H9 (cell line): Measurements from ENCODE around the gene STAT3. TPM values are rescaled to one million over a fixed set of nuclear protein-coding genes. Genes with fewer than 3 reads are reported as not detected.
"Not testable (repeated sequence)": the region's sequence is repeated elsewhere in the genome, so short reads cannot be mapped to it uniquely, and the experiment has no call there.

Experiments
- DNase-seq: peaks from one replicate; pipeline ENCODE4 v3.0.0-alpha.2; 2017
- H2AFZ ChIP-seq: one replicate; pipeline ENCODE4 v1.6.1; 2013; ENCODE audit warnings: mild to moderate bottlenecking, low read length, control low read depth, moderate library complexity
- H2AK5ac ChIP-seq: 2 replicates; pipeline ENCODE4 v1.6.1; 2013; ENCODE audit warnings: low read length, control low read depth, mixed read lengths; ENCODE audit not compliant: insufficient read length
- H2BK120ac ChIP-seq: one replicate; pipeline ENCODE4 v1.6.1; 2013; ENCODE audit warnings: low read depth, mild to moderate bottlenecking, low read length, control low read depth, inconsistent platforms; ENCODE audit not compliant: poor library complexity, severe bottlenecking
- H2BK12ac ChIP-seq: 2 replicates; pipeline ENCODE4 v1.6.1; 2013; ENCODE audit warnings: low read length, control low read depth, mixed read lengths, low read depth; ENCODE audit not compliant: insufficient read length
- H2BK15ac ChIP-seq: 2 replicates; pipeline ENCODE4 v1.6.1; 2013; ENCODE audit warnings: low read depth, low read length, control low read depth
- H2BK20ac ChIP-seq: one replicate; pipeline ENCODE4 v1.6.1; 2013; ENCODE audit warnings: low read depth, mild to moderate bottlenecking, low read length, control low read depth, inconsistent platforms; ENCODE audit not compliant: poor library complexity, severe bottlenecking
- H2BK5ac ChIP-seq: 2 replicates; pipeline ENCODE4 v1.6.1; 2013; ENCODE audit warnings: low read length, control low read depth, mixed read lengths; ENCODE audit not compliant: insufficient read length
- H3K14ac ChIP-seq: 2 replicates; pipeline ENCODE4 v1.6.1; 2013; ENCODE audit warnings: low read length, control low read depth; ENCODE audit not compliant: insufficient read depth
- H3K18ac ChIP-seq: 2 replicates; pipeline ENCODE4 v1.6.1; 2013; ENCODE audit warnings: low read depth, mild to moderate bottlenecking, mixed read lengths, low read length, control low read depth; ENCODE audit not compliant: insufficient read length
- H3K23ac ChIP-seq: 2 replicates; pipeline ENCODE4 v1.6.1; 2013; ENCODE audit warnings: low read length, control low read depth, mixed read lengths, low read depth; ENCODE audit not compliant: insufficient read length
- H3K23me2 ChIP-seq: 2 replicates; pipeline ENCODE4 v1.6.1; 2013; ENCODE audit warnings: low read depth, mild to moderate bottlenecking, mixed read lengths, low read length, control low read depth; ENCODE audit not compliant: insufficient read length, poor library complexity, severe bottlenecking
- H3K27ac ChIP-seq: 2 replicates; pipeline ENCODE4 v1.5.1; 2013; ENCODE audit warnings: low read length, control low read depth, mixed read lengths, low read depth; ENCODE audit not compliant: insufficient read length
- H3K27me3 ChIP-seq: 2 replicates; pipeline ENCODE4 v1.6.1; 2013; ENCODE audit warnings: low read length, control low read depth, inconsistent platforms; ENCODE audit not compliant: insufficient read depth
- H3K4ac ChIP-seq: 2 replicates; pipeline ENCODE4 v1.6.1; 2013; ENCODE audit warnings: low read depth, mild to moderate bottlenecking, control low read depth, inconsistent platforms, low read length, moderate library complexity
- H3K4me1 ChIP-seq: 2 replicates; pipeline ENCODE4 v1.6.1; 2013; ENCODE audit warnings: low read length, control low read depth, inconsistent platforms; ENCODE audit not compliant: insufficient read depth
- H3K4me2 ChIP-seq: 2 replicates; pipeline ENCODE4 v1.6.1; 2013; ENCODE audit warnings: low read length, control low read depth, mixed read lengths; ENCODE audit not compliant: insufficient read length, insufficient read depth
- H3K56ac ChIP-seq: 2 replicates; pipeline ENCODE4 v1.6.1; 2013; ENCODE audit warnings: low read depth, mild to moderate bottlenecking, mixed read lengths, low read length, control low read depth; ENCODE audit not compliant: insufficient read length
- H3K79me1 ChIP-seq: 2 replicates; pipeline ENCODE4 v1.6.1; 2013; ENCODE audit warnings: low read depth, mild to moderate bottlenecking, moderate library complexity, low read length, control low read depth, inconsistent platforms; ENCODE audit not compliant: insufficient read depth, poor library complexity, severe bottlenecking
- H3K79me2 ChIP-seq: 2 replicates; pipeline ENCODE4 v1.6.1; 2013; ENCODE audit warnings: low read length, control low read depth, inconsistent platforms; ENCODE audit not compliant: insufficient read depth
- H3K9ac ChIP-seq: 2 replicates; pipeline ENCODE4 v1.6.1; 2013; ENCODE audit warnings: low read length, control low read depth, mixed read lengths; ENCODE audit not compliant: insufficient read length; ENCODE audit errors: extremely low read depth
- H3K9me3 ChIP-seq: one replicate; pipeline ENCODE4 v1.6.1; 2013; ENCODE audit warnings: low read depth, low read length, inconsistent platforms; ENCODE audit not compliant: control insufficient read depth
- H3T11ph ChIP-seq: one replicate; pipeline ENCODE4 v1.6.1; 2013; ENCODE audit warnings: mild to moderate bottlenecking, low read length, control low read depth, inconsistent platforms
- H4K20me1 ChIP-seq: one replicate; pipeline ENCODE4 v1.6.1; 2013; ENCODE audit not compliant: control insufficient read depth, insufficient read length, insufficient read depth
- H4K5ac ChIP-seq: 2 replicates; pipeline ENCODE4 v1.6.1; 2013; ENCODE audit warnings: low read depth, mild to moderate bottlenecking, mixed read lengths, low read length, control low read depth; ENCODE audit not compliant: insufficient read length
- H4K8ac ChIP-seq: replicated peaks from 2 replicates; pipeline ENCODE4 v1.6.1; 2013; ENCODE audit warnings: low read length, control low read depth, mixed read lengths, low read depth; ENCODE audit not compliant: insufficient read length
- H4K91ac ChIP-seq: 2 replicates; pipeline ENCODE4 v1.6.1; 2013; ENCODE audit warnings: low read depth, mild to moderate bottlenecking, moderate library complexity, mixed read lengths, low read length, control low read depth; ENCODE audit not compliant: insufficient read length
- H3K27ac Mint-ChIP-seq, 3 experiments: 2 replicates in 2 of 3; 3 replicates in 1 of 3; pipeline ENCODE4 v1.8.0; 2020 to 2021; ENCODE audit warnings: mixed read lengths in 3 of 3, mild to moderate bottlenecking in 1 of 3, moderate library complexity in 1 of 3
- H3K27me3 Mint-ChIP-seq: 2 replicates; pipeline ENCODE4 v1.8.0; 2021; ENCODE audit warnings: low read depth, mild to moderate bottlenecking, moderate library complexity, mixed read lengths
- H3K36me3 Mint-ChIP-seq, 3 experiments: 2 replicates in 2 of 3; 3 replicates in 1 of 3; pipeline ENCODE4 v1.8.0; 2020 to 2021; ENCODE audit warnings: low read depth in 3 of 3, mixed read lengths in 3 of 3; ENCODE audit not compliant: insufficient read depth in 1 of 3
- H3K4me1 Mint-ChIP-seq, 2 experiments: 2 replicates each; pipeline ENCODE4 v1.8.0; 2020; ENCODE audit warnings: mixed read lengths in 2 of 2
- H3K4me3 Mint-ChIP-seq, 2 experiments: 2 replicates in 1 of 2; 3 replicates in 1 of 2; pipeline ENCODE4 v1.8.0; 2020 to 2021; ENCODE audit warnings: mild to moderate bottlenecking in 2 of 2, mixed read lengths in 2 of 2, moderate library complexity in 1 of 2
- H3K9me3 Mint-ChIP-seq, 2 experiments: 2 replicates in 1 of 2; 3 replicates in 1 of 2; pipeline ENCODE4 v1.8.0; 2020; ENCODE audit warnings: mild to moderate bottlenecking in 2 of 2, mixed read lengths in 2 of 2, moderate library complexity in 1 of 2
- WGBS: extraction: QIAGEN DNeasy Blood & Tissue Kit; methylation state at CpG from one replicate; pipeline ENCODE4 v1.1.7; 2013; ENCODE audit warnings: missing lambda C conversion rate, low lambda C conversion rate, mixed read lengths; ENCODE audit not compliant: insufficient read length; ENCODE audit errors: extremely low coverage; 5-methylcytosine and 5-hydroxymethylcytosine counted together
- total RNA-seq: library from RNA; stranded (reverse); gene quantifications from 2 replicates; pipeline ENCODE4 v1.2.1, GENCODE V29; 2021
- TF ChIP-seq, protein P1 (sequence below): fragments of 200-600 bp; sonication (generic); conservative IDR thresholded peaks from 3 replicates; pipeline ENCODE4 v1.8.0; 2021; ENCODE audit warnings: antibody characterized with exemption, mild to moderate bottlenecking

STAT3 gene
- total RNA-seq, 1 experiment from 2014 or later, result 83.2 TPM

DNA sequence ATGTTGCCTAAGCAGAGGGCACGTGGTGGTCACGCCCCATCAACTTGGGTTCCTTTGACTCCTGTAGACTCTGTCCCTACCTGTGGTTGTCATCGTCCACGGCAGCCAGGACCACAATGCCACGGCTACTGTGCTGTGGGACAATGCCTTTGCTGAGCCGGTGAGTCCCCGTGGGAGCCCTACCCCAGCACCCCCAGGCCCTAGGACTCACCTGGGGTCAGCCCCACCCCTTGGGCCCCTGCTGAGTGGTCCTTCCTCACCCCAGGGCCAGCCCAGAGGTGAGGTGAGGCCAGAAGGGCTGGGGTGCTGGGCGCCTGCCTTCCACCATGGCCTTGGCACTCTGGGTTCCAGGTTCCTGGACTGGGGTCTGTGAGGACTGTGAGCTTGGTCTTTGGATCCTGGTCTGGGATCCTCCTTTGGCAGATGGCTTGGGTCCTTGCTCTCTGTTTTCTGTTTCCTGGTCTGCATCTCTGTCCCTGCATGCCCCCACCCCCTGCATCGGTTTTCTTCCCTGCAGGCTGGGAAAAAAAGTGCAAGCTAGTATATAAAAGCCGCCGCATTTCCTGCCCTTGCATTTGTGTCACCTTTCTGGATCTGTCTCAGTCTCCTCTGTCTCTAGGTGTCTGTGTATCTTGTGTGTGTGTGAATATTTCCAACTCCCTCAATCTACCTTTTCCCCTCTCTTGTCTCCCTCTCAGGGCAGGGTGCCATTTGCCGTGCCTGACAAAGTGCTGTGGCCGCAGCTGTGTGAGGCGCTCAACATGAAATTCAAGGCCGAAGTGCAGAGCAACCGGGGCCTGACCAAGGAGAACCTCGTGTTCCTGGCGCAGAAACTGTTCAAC lies 82.5 kb downstream of the STAT3 start:
- no peak overlapping the region for H3T11ph ChIP-seq
- H3K27ac ChIP-seq, result no peak overlapping the region
- H3K23ac ChIP-seq, result no peak overlapping the region
- H3K14ac ChIP-seq, result no peak overlapping the region
- H2AFZ ChIP-seq, result no peak overlapping the region
- TF ChIP-seq, protein P1, sequence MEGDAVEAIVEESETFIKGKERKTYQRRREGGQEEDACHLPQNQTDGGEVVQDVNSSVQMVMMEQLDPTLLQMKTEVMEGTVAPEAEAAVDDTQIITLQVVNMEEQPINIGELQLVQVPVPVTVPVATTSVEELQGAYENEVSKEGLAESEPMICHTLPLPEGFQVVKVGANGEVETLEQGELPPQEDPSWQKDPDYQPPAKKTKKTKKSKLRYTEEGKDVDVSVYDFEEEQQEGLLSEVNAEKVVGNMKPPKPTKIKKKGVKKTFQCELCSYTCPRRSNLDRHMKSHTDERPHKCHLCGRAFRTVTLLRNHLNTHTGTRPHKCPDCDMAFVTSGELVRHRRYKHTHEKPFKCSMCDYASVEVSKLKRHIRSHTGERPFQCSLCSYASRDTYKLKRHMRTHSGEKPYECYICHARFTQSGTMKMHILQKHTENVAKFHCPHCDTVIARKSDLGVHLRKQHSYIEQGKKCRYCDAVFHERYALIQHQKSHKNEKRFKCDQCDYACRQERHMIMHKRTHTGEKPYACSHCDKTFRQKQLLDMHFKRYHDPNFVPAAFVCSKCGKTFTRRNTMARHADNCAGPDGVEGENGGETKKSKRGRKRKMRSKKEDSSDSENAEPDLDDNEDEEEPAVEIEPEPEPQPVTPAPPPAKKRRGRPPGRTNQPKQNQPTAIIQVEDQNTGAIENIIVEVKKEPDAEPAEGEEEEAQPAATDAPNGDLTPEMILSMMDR, result no peak
- no peak overlapping the region for H2BK5ac ChIP-seq
- no peak overlapping the region for H3K56ac ChIP-seq
- no peak overlapping the region for H4K5ac ChIP-seq
- no peaks in the 10 kb centered on the region for H3K79me2 ChIP-seq
- no peak overlapping the region for H3K9ac ChIP-seq
- H3K4me1 Mint-ChIP-seq, result peaks cover 12 to 15% of the 10 kb centered on the region in 2 experiments
- H2BK120ac ChIP-seq, result no peak overlapping the region
- DNase-seq, result no peak
- H3K4me3 Mint-ChIP-seq, result no peak overlapping the region
- H3K9me3 Mint-ChIP-seq, result no peaks in the 10 kb centered on the region
- H4K8ac ChIP-seq, result no peak overlapping the region
- H4K91ac ChIP-seq, result no peak overlapping the region
- no peaks in the 10 kb centered on the region for H3K27me3 ChIP-seq
- no peaks in the 10 kb centered on the region for H3K9me3 ChIP-seq
- peak overlapping the region; percentile 16 to 88 (median 67); a peak in 5 of 7 replicates for H3K27ac Mint-ChIP-seq
- H3K4me2 ChIP-seq, result no peak overlapping the region
- no peak overlapping the region for H2AK5ac ChIP-seq
- WGBS, result no CpG with 5 or more reads among the region's 18 CpGs
- H4K20me1 ChIP-seq, result no peaks in the 10 kb centered on the region
- peaks cover 0 to 4% (median 3%) of the 10 kb centered on the region in 3 experiments; a peak in 3 of 7 replicates for H3K36me3 Mint-ChIP-seq
- no peak overlapping the region for H2BK20ac ChIP-seq
- H3K4ac ChIP-seq, result no peak overlapping the region
- H3K4me1 ChIP-seq, result peaks cover 2% of the 10 kb centered on the region; the same call in 1 of the 2 replicates
- H2BK12ac ChIP-seq, result no peak overlapping the region
- H3K18ac ChIP-seq, result no peak overlapping the region
- H2BK15ac ChIP-seq, result no peak overlapping the region
- H3K27me3 Mint-ChIP-seq, result peaks cover 6% of the 10 kb centered on the region
- no peaks in the 10 kb centered on the region for H3K23me2 ChIP-seq
- no peaks in the 10 kb centered on the region for H3K79me1 ChIP-seq

DNA sequence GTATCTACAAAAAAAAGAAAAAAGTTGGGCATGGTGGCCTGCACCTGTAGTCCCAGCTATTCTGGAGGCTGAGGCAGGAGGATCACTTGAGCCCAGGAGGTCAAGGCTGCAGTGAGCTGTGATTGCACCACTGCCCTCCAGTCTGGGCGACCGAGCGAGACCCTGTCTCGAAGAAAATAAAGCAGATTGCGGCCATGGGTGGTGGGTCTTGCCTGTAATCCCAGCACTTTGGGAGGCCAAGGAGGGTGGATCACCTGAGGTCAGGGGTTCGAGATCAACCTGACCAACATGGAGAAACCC lies 83.3 kb downstream of the STAT3 start:
- H2BK120ac ChIP-seq, H2AFZ ChIP-seq, H3K9me3 ChIP-seq, H4K8ac ChIP-seq, H3K79me2 ChIP-seq, H2BK12ac ChIP-seq, H4K91ac ChIP-seq, H2BK20ac ChIP-seq, H4K20me1 ChIP-seq, H3K4ac ChIP-seq, H3K27me3 Mint-ChIP-seq, H4K5ac ChIP-seq, H2BK5ac ChIP-seq, DNase-seq, H3K18ac ChIP-seq, H3K4me2 ChIP-seq, H3K27ac ChIP-seq, H3K36me3 Mint-ChIP-seq, H3K4me1 Mint-ChIP-seq, H3K14ac ChIP-seq, H2AK5ac ChIP-seq, H3T11ph ChIP-seq, H2BK15ac ChIP-seq, H3K56ac ChIP-seq, H3K4me1 ChIP-seq, H3K27ac Mint-ChIP-seq, H3K23ac ChIP-seq, H3K79me1 ChIP-seq, H3K27me3 ChIP-seq, H3K4me3 Mint-ChIP-seq, H3K9me3 Mint-ChIP-seq, H3K23me2 ChIP-seq, H3K9ac ChIP-seq: not testable (repeated sequence)
- WGBS, result no CpG with 5 or more reads among the region's 6 CpGs
